ENCODE data around the gene C6orf62. TPM values are rescaled to one million over a fixed set of nuclear protein-coding genes. Genes with fewer than 3 reads are reported as not detected.
A peak's percentile ranks its signal among the peaks of the same experiment; 100 is the strongest.
"Not testable (repeated sequence)": the region's sequence is repeated elsewhere in the genome, so short reads cannot be mapped to it uniquely, and the experiment has no call there.

Gene C6orf62
- total RNA-seq, 2 experiments from 2014 or later, result 161 to 166 TPM

GRCh38 chr6:24754378-24754777, 35.4 kb upstream of the C6orf62 start:
- H3K27ac Mint-ChIP-seq; POLR2A ChIA-PET; H3K4me3 Mint-ChIP-seq; ATAC-seq (ENCODE audit: low read depth); H3K9me3 Mint-ChIP-seq; H3K36me3 Mint-ChIP-seq; H3K4me1 Mint-ChIP-seq; DNase-seq: not testable (repeated sequence)
- H3K27me3 Mint-ChIP-seq, result peaks cover 12% of the 10 kb centered on the region

- no peak overlapping the region for H3K4me3 Mint-ChIP-seq
- H3K27me3 Mint-ChIP-seq, result peaks cover 12% of the 10 kb centered on the region
- no peak for DNase-seq
- H3K9me3 Mint-ChIP-seq, result peaks cover 3% of the 10 kb centered on the region
- no peaks in the 10 kb centered on the region for H3K4me1 Mint-ChIP-seq
- H3K27ac Mint-ChIP-seq, result no peak overlapping the region
- no peaks in the 10 kb centered on the region for H3K36me3 Mint-ChIP-seq
- POLR2A ChIA-PET, result no interaction called here
- no peak for ATAC-seq (ENCODE audit: low read depth)
Observed at GRCh38 chr6:24753545-24753944, 34.6 kb upstream of the C6orf62 start.

- ATAC-seq (ENCODE audit: low read depth), result no peak
- POLR2A ChIA-PET, result no interaction called here
- H3K27ac Mint-ChIP-seq, result no peak overlapping the region
- no peaks in the 10 kb centered on the region for H3K4me1 Mint-ChIP-seq
- peaks cover 3% of the 10 kb centered on the region for H3K9me3 Mint-ChIP-seq
- H3K36me3 Mint-ChIP-seq, result no peaks in the 10 kb centered on the region
- no peak for DNase-seq
- H3K27me3 Mint-ChIP-seq, result peaks cover 12% of the 10 kb centered on the region
- H3K4me3 Mint-ChIP-seq, result no peak overlapping the region
Observed at GRCh38 chr6:24752917-24753492, 34.1 kb upstream of the C6orf62 start.

- peaks cover 12% of the 10 kb centered on the region for H3K27me3 Mint-ChIP-seq
- no peaks in the 10 kb centered on the region for H3K4me1 Mint-ChIP-seq
- H3K4me3 Mint-ChIP-seq, result no peak overlapping the region
- ATAC-seq (ENCODE audit: low read depth) (no peak), DNase-seq (no peak)
- peaks cover 3% of the 10 kb centered on the region for H3K9me3 Mint-ChIP-seq
- H3K27ac Mint-ChIP-seq, result no peak overlapping the region
- H3K36me3 Mint-ChIP-seq, result no peaks in the 10 kb centered on the region
- POLR2A ChIA-PET, result no interaction called here
Observed at GRCh38 chr6:24752503-24752902, 33.5 kb upstream of the C6orf62 start.

- peaks cover 12% of the 10 kb centered on the region for H3K27me3 Mint-ChIP-seq
- DNase-seq; ATAC-seq (ENCODE audit: low read depth); H3K9me3 Mint-ChIP-seq; H3K4me3 Mint-ChIP-seq; H3K27ac Mint-ChIP-seq; POLR2A ChIA-PET; H3K36me3 Mint-ChIP-seq; H3K4me1 Mint-ChIP-seq: not testable (repeated sequence)
Observed at GRCh38 chr6:24750878-24751277, 31.9 kb upstream of the C6orf62 start.

- Mint-ChIP-seq H3K27me3 (peaks cover 12% of the 10 kb centered on the region), H3K27ac (no peak overlapping the region), H3K36me3 (no peaks in the 10 kb centered on the region), H3K4me1 (no peaks in the 10 kb centered on the region), H3K9me3 (peaks cover 2% of the 10 kb centered on the region), H3K4me3 (no peak overlapping the region)
- no peak for ATAC-seq (ENCODE audit: low read depth)
- DNase-seq, result no peak
- POLR2A ChIA-PET, result interaction anchor here (0.6 kb wide), 1 partner anchor 20 kb away, joined by 3 read pairs; no protein-coding TSS in a partner anchor
Observed at GRCh38 chr6:24749297-24749696, 30.3 kb upstream of the C6orf62 start.

- DNase-seq, result no peak
- Mint-ChIP-seq H3K27me3 (no peaks in the 10 kb centered on the region), H3K9me3 (no peaks in the 10 kb centered on the region), H3K36me3 (no peaks in the 10 kb centered on the region), H3K4me3 (no peak overlapping the region), H3K4me1 (peaks cover 5% of the 10 kb centered on the region), H3K27ac (no peak overlapping the region)
- POLR2A ChIA-PET, result interaction anchor here (0.9 to 1.0 kb wide), 2 partner anchors 14 to 23 kb away, joined by 3 read pairs; no protein-coding TSS in a partner anchor
- ATAC-seq (ENCODE audit: low read depth), result no peak
Observed at GRCh38 chr6:24744911-24745310, 26.0 kb upstream of the C6orf62 start.

GRCh38 chr6:24743944-24744335, 25.0 kb upstream of the C6orf62 start:
- Mint-ChIP-seq H3K27ac (no peak overlapping the region), H3K36me3 (no peaks in the 10 kb centered on the region), H3K27me3 (no peaks in the 10 kb centered on the region), H3K4me1 (peaks cover 5% of the 10 kb centered on the region), H3K4me3 (no peak overlapping the region), H3K9me3 (peaks cover 1% of the 10 kb centered on the region)
- ATAC-seq (ENCODE audit: low read depth), result no peak
- POLR2A ChIA-PET, result no interaction called here
- no peak for DNase-seq

- no peaks in the 10 kb centered on the region for H3K27me3 Mint-ChIP-seq
- no peaks in the 10 kb centered on the region for H3K36me3 Mint-ChIP-seq
- peak; percentile 54 for ATAC-seq (ENCODE audit: low read depth)
- POLR2A ChIA-PET, result interaction anchor here (1.0 kb wide), 1 partner anchor 22 kb away, joined by 4 read pairs; no protein-coding TSS in a partner anchor
- H3K9me3 Mint-ChIP-seq, result peaks cover 1% of the 10 kb centered on the region
- no peak overlapping the region for H3K4me3 Mint-ChIP-seq
- H3K27ac Mint-ChIP-seq, result no peak overlapping the region
- H3K4me1 Mint-ChIP-seq, result peaks cover 5% of the 10 kb centered on the region
- DNase-seq, result no peak
Observed at GRCh38 chr6:24743265-24743943, 24.4 kb upstream of the C6orf62 start.

- POLR2A ChIA-PET, result no interaction called here
- Mint-ChIP-seq H3K9me3 (peaks cover 1% of the 10 kb centered on the region), H3K27me3 (no peaks in the 10 kb centered on the region), H3K36me3 (no peaks in the 10 kb centered on the region), H3K27ac (no peak overlapping the region), H3K4me3 (no peak overlapping the region), H3K4me1 (peaks cover 5% of the 10 kb centered on the region)
- no peak for ATAC-seq (ENCODE audit: low read depth)
- no peak for DNase-seq
Observed at GRCh38 chr6:24742216-24742738, 23.3 kb upstream of the C6orf62 start.

GRCh38 chr6:24740861-24741260, 21.9 kb upstream of the C6orf62 start:
- peaks cover 8% of the 10 kb centered on the region for H3K4me1 Mint-ChIP-seq
- ATAC-seq (ENCODE audit: low read depth), result no peak
- no peak for DNase-seq
- POLR2A ChIA-PET, result no interaction called here
- no peak overlapping the region for H3K4me3 Mint-ChIP-seq
- peaks cover 1% of the 10 kb centered on the region for H3K9me3 Mint-ChIP-seq
- H3K27me3 Mint-ChIP-seq, result peaks cover 4% of the 10 kb centered on the region
- H3K27ac Mint-ChIP-seq, result no peak overlapping the region
- no peaks in the 10 kb centered on the region for H3K36me3 Mint-ChIP-seq

- Mint-ChIP-seq H3K27ac (no peak overlapping the region), H3K4me1 (peaks cover 14% of the 10 kb centered on the region), H3K36me3 (no peaks in the 10 kb centered on the region), H3K27me3 (peaks cover 4% of the 10 kb centered on the region), H3K4me3 (no peak overlapping the region), H3K9me3 (peaks cover 1% of the 10 kb centered on the region)
- POLR2A ChIA-PET, result no interaction called here
- ATAC-seq (ENCODE audit: low read depth) (no peak), DNase-seq (no peak)
Observed at GRCh38 chr6:24738741-24739140, 19.8 kb upstream of the C6orf62 start.

GRCh38 chr6:24734710-24735109, 15.8 kb upstream of the C6orf62 start:
- H3K4me3 Mint-ChIP-seq; DNase-seq; H3K4me1 Mint-ChIP-seq; POLR2A ChIA-PET; H3K27ac Mint-ChIP-seq; H3K36me3 Mint-ChIP-seq; H3K27me3 Mint-ChIP-seq; ATAC-seq (ENCODE audit: low read depth): not testable (repeated sequence)
- peaks cover 13% of the 10 kb centered on the region for H3K9me3 Mint-ChIP-seq

GRCh38 chr6:24734166-24734565, 15.2 kb upstream of the C6orf62 start:
- Mint-ChIP-seq H3K27ac (no peak overlapping the region), H3K36me3 (peaks cover 9% of the 10 kb centered on the region), H3K4me3 (no peak overlapping the region), H3K27me3 (peaks cover 4% of the 10 kb centered on the region), H3K4me1 (peaks cover 9% of the 10 kb centered on the region), H3K9me3 (peaks cover 13% of the 10 kb centered on the region)
- DNase-seq, result no peak
- no peak for ATAC-seq (ENCODE audit: low read depth)
- POLR2A ChIA-PET, result no interaction called here

All from activated naive CD8-positive, alpha-beta T cell treated with anti-CD3 and anti-CD28 coated beads, Interleukin-2, amount 10 ng/mL, durations not matched to agents 7 days and 5 days (primary cell).